HFFc6 (cell line): ENCODE data around the gene GNE. TPM values are rescaled to one million over a fixed set of nuclear protein-coding genes. Genes with fewer than 3 reads are reported as not detected.

ENCODE experiments used
- DNase-seq: peaks from one replicate; pipeline ENCODE4 v3.0.0-alpha.2; 2018
- H3K27ac Mint-ChIP-seq: 2 replicates; pipeline ENCODE4 v1.8.0; 2020; ENCODE audit warnings: mild to moderate bottlenecking, mixed read lengths
- H3K27me3 Mint-ChIP-seq: 2 replicates; pipeline ENCODE4 v1.8.0; 2021; ENCODE audit warnings: mild to moderate bottlenecking, moderate library complexity, mixed read lengths; ENCODE audit not compliant: insufficient read depth
- H3K36me3 Mint-ChIP-seq: 2 replicates; pipeline ENCODE4 v1.8.0; 2021; ENCODE audit warnings: low read depth, mixed read lengths
- H3K4me1 Mint-ChIP-seq: 2 replicates; pipeline ENCODE4 v1.8.0; 2020; ENCODE audit warnings: low read depth, mixed read lengths
- H3K4me3 Mint-ChIP-seq: 2 replicates; pipeline ENCODE4 v1.8.0; 2020; ENCODE audit warnings: mild to moderate bottlenecking, moderate library complexity, mixed read lengths
- H3K9me3 Mint-ChIP-seq: 2 replicates; pipeline ENCODE4 v1.8.0; 2020; ENCODE audit warnings: mild to moderate bottlenecking, mixed read lengths
- total RNA-seq, 6 experiments: library from RNA; stranded (reverse); fragmentation: NEBNext Ultra II Directional; extraction: Animal tissue kit (Norgen Biotek cat#: 25700); gene quantifications; 2 replicates in 1 of 6; 3 replicates in 5 of 6; pipeline ENCODE4 v1.2.3, GENCODE V29; 2021
- TF ChIP-seq, protein P1 (sequence below): fragments of 200-600 bp; sonication (generic); IDR thresholded peaks from 2 replicates; pipeline ENCODE4 v1.5.0; 2021; ENCODE audit warnings: antibody characterized with exemption, mild to moderate bottlenecking

The GNE gene
- total RNA-seq, 6 experiments from 2014 or later, result 15.8 to 18.9 (median 17.8) TPM

DNA sequence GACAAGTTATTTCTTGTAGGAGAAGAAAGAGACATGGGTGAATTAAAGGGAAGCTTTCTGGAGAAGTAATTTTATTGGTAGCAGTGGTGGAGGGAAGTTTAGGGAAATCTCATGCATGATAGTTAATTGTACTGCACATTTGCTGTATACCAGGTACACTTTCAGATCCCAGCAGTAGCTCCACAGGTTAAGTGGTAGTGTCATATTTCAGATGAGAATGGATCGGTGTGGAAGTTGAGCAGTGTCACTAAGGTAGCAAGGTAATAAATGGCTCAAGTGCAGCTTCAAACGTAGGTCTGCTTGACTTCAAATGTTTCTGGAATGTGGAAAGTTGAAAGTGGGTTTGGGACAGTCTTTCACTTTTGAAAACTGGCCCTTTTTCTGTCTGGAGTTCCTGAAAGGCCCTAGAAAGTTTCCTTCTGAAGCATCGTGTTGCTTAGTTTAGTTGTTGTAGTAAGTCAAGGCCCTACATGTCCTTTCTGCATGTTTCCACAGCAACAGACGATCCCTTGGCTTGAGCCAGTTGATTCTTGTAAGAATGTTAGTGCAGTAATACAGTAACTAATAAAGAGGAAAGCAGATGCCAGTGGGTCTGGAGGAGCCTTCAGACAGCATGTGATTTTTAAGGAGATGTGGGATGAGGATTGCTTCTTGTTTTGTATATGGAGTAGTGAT is 63.8 kb downstream of the GNE start:
- TF ChIP-seq, protein P1, sequence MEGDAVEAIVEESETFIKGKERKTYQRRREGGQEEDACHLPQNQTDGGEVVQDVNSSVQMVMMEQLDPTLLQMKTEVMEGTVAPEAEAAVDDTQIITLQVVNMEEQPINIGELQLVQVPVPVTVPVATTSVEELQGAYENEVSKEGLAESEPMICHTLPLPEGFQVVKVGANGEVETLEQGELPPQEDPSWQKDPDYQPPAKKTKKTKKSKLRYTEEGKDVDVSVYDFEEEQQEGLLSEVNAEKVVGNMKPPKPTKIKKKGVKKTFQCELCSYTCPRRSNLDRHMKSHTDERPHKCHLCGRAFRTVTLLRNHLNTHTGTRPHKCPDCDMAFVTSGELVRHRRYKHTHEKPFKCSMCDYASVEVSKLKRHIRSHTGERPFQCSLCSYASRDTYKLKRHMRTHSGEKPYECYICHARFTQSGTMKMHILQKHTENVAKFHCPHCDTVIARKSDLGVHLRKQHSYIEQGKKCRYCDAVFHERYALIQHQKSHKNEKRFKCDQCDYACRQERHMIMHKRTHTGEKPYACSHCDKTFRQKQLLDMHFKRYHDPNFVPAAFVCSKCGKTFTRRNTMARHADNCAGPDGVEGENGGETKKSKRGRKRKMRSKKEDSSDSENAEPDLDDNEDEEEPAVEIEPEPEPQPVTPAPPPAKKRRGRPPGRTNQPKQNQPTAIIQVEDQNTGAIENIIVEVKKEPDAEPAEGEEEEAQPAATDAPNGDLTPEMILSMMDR, result no peak
- no peaks in the 10 kb centered on the region for H3K9me3 Mint-ChIP-seq

DNA sequence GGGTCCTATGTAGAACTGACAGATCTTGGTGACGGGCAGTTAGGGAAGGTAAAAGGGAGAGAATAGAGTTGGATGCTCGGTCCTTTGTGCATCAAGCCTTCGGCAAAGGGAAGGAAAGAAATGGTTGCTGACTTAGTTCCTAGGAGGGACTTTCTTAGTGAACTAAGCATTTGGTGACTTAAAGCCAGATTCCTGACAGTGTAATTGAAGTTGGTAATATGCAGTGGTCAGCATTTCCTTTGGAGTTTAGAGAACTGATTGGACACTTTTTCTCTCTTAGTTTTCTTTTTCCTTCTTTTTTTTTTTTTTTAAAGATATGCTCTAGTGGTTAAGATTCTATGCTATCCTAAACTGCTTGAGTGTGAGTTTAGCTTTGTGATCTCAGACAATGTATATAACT is 65.2 kb downstream of the GNE start:
- TF ChIP-seq, protein P1, result no peak
- H3K27ac Mint-ChIP-seq, result peak overlapping the region; percentile 22; the same call in 1 of the 2 replicates
- no peaks in the 10 kb centered on the region for H3K9me3 Mint-ChIP-seq
- H3K27me3 Mint-ChIP-seq, result no peaks in the 10 kb centered on the region
- peaks cover 63% of the 10 kb centered on the region for H3K4me1 Mint-ChIP-seq
- DNase-seq, result no peak
- H3K36me3 Mint-ChIP-seq, result peaks cover 21% of the 10 kb centered on the region
- H3K4me3 Mint-ChIP-seq, result peak overlapping the region; percentile 99

More for the DNA sequence above, 63.8 kb downstream of the GNE start:
- Mint-ChIP-seq H3K27me3 (no peaks in the 10 kb centered on the region), H3K4me3 (peak overlapping the region; percentile 41), H3K4me1 (peaks cover 49% of the 10 kb centered on the region), H3K36me3 (peaks cover 21% of the 10 kb centered on the region), H3K27ac (peak overlapping the region; percentile 65)
- no peak for DNase-seq

DNA sequence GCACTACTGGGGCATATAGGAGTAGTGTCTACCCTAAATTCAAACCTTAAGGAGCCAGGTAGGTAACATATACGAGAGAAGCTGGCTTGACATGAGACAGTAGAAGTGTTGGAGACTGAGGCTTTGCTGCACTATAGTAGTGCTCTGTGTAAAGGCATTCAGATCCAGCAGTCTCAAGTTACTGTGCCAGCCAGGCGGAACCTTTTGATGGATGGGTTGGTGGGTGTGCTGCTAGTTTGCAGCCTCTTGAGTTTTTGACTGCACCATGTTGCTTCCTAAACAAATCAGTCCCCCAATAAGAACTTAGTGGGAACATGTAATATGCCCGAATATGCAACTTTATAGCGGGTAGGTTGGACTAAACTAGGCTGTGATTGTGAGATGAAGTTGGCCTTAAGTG is 66.1 kb downstream of the GNE start:
- DNase-seq, result no peak

DNA sequence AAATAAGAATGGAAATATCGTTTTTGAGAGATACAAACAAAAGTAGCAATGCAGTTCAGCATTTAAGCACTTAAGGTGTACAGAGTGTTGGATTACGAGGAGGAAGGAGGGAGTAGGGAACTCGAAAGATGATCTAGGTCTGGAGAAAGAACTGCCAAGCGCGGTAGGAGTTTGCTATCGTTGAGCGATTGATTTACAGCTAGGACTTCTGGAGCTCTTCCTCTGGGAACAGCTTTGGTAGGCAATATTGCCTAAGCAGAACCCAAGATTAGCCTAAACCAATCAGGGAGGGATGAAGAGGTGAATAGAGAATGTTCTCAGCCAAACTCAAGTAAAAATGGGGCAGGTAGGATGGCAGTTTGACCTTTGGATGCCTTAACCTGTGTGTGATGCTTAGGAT is 66.6 kb downstream of the GNE start:
- no peak for DNase-seq
- Mint-ChIP-seq H3K36me3 (peaks cover 21% of the 10 kb centered on the region), H3K4me3 (peak overlapping the region; percentile 99), H3K27ac (peak overlapping the region; percentile 74), H3K9me3 (no peaks in the 10 kb centered on the region), H3K4me1 (peaks cover 74% of the 10 kb centered on the region), H3K27me3 (no peaks in the 10 kb centered on the region)
- TF ChIP-seq, protein P1, result no peak

More for the DNA sequence above, 66.1 kb downstream of the GNE start:
- Mint-ChIP-seq H3K27ac (peak overlapping the region; percentile 74), H3K9me3 (no peaks in the 10 kb centered on the region), H3K4me1 (peaks cover 71% of the 10 kb centered on the region), H3K36me3 (peaks cover 21% of the 10 kb centered on the region), H3K4me3 (peak overlapping the region; percentile 99), H3K27me3 (no peaks in the 10 kb centered on the region)
- TF ChIP-seq, protein P1, result no peak

DNA sequence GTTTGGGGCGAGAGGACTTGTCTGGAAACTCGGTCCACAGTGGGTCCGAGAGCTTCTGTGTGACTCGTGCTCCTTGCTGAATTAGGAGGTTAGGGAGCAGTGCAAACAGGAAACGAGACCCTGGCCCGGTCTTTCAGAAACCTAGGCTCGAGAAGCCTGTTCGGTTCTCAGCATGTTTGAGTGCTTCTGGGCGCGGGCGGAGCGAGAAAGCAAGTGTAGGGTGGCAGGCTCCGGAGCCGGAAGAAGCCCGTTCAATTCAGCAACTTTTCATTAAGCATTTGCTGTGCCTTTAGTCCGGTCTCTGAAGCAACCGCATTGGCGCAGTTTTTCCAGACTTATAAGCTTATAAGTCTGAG is 67.0 kb downstream of the GNE start:
- TF ChIP-seq, protein P1, result no peak
- DNase-seq, result no peak
- peak overlapping the region; percentile 99 for H3K4me3 Mint-ChIP-seq
- peak overlapping the region; percentile 74 for H3K27ac Mint-ChIP-seq
- peaks cover 74% of the 10 kb centered on the region for H3K4me1 Mint-ChIP-seq
- no peaks in the 10 kb centered on the region for H3K27me3 Mint-ChIP-seq
- no peaks in the 10 kb centered on the region for H3K9me3 Mint-ChIP-seq
- H3K36me3 Mint-ChIP-seq, result peaks cover 21% of the 10 kb centered on the region
